ENCODE data around the gene GLIS1.

The GLIS1 gene

GRCh38 chr1:53738205-53739108, 507 bp downstream of the GLIS1 start:
- Histone ChIP-seq H4K20me1 (ENCODE audit: insufficient read depth, low read length, poor library complexity, severe bottlenecking) (no peaks in the 10 kb centered on the region), H3F3A (ENCODE audit: low read depth) (no peaks in the 10 kb centered on the region), H3K9me3 (ENCODE audit: insufficient read depth, low read depth, low read length) (no peaks in the 10 kb centered on the region), H3K9me2 (replicated peaks; ENCODE audit: low read depth, low read length) (no peaks in the 10 kb centered on the region), H3K4me2 (ENCODE audit: low read depth, low read length, poor library complexity, severe bottlenecking) (no peak overlapping the region), H2AFZ (ENCODE audit: low read length) (no peak overlapping the region), H3K4me3 (ENCODE audit: low read length, poor library complexity, severe bottlenecking) (no peak overlapping the region), H3K79me2 (ENCODE audit: insufficient read depth, low read length) (no peaks in the 10 kb centered on the region), H3K9ac (ENCODE audit: low read depth, low read length, poor library complexity, severe bottlenecking) (no peak overlapping the region), H3K27me3 (ENCODE audit: insufficient read depth, low read length, poor library complexity, severe bottlenecking) (no peaks in the 10 kb centered on the region), H3K36me3 (ENCODE audit: insufficient read depth, low read length) (no peaks in the 10 kb centered on the region), H3K4me1 (ENCODE audit: insufficient read depth, low read length, poor library complexity, severe bottlenecking) (no peaks in the 10 kb centered on the region)
- TF ChIP-seq EZH2phosphoT487 (IDR thresholded peaks at IDR 0.05; ENCODE audit: borderline replicate concordance) (no peak), CTCF (conservative IDR thresholded peaks at IDR 0.05; ENCODE audit: low read length) (no peak)

GRCh38 chr1:53737648-53738204, 1.2 kb downstream of the GLIS1 start:
- no peaks in the 10 kb centered on the region for H3K79me2 ChIP-seq (ENCODE audit: insufficient read depth, low read length)
- H3K36me3 ChIP-seq (ENCODE audit: insufficient read depth, low read length) = no peaks in the 10 kb centered on the region
- no peaks in the 10 kb centered on the region for H4K20me1 ChIP-seq (ENCODE audit: insufficient read depth, low read length, poor library complexity, severe bottlenecking)
- TF ChIP-seq CTCF (conservative IDR thresholded peaks at IDR 0.05; ENCODE audit: low read length) (no peak), EZH2phosphoT487 (IDR thresholded peaks at IDR 0.05; ENCODE audit: borderline replicate concordance) (no peak)
- H2AFZ ChIP-seq (ENCODE audit: low read length) = no peak overlapping the region
- no peaks in the 10 kb centered on the region for H3F3A ChIP-seq (ENCODE audit: low read depth)
- no peak overlapping the region for H3K4me2 ChIP-seq (ENCODE audit: low read depth, low read length, poor library complexity, severe bottlenecking)
- no peak overlapping the region for H3K4me3 ChIP-seq (ENCODE audit: low read length, poor library complexity, severe bottlenecking)
- H3K4me1 ChIP-seq (ENCODE audit: insufficient read depth, low read length, poor library complexity, severe bottlenecking) = no peaks in the 10 kb centered on the region
- no peaks in the 10 kb centered on the region for H3K9me2 ChIP-seq (replicated peaks; ENCODE audit: low read depth, low read length)
- H3K27me3 ChIP-seq (ENCODE audit: insufficient read depth, low read length, poor library complexity, severe bottlenecking) = no peaks in the 10 kb centered on the region
- no peaks in the 10 kb centered on the region for H3K9me3 ChIP-seq (ENCODE audit: insufficient read depth, low read depth, low read length)
- no peak overlapping the region for H3K9ac ChIP-seq (ENCODE audit: low read depth, low read length, poor library complexity, severe bottlenecking)

GRCh38 chr1:53736290-53736689, 2.7 kb downstream of the GLIS1 start:
- Histone ChIP-seq H2AFZ (ENCODE audit: low read length) (no peak overlapping the region), H3K27me3 (ENCODE audit: insufficient read depth, low read length, poor library complexity, severe bottlenecking) (no peaks in the 10 kb centered on the region), H3K4me1 (ENCODE audit: insufficient read depth, low read length, poor library complexity, severe bottlenecking) (peaks cover 9% of the 10 kb centered on the region), H3K9ac (ENCODE audit: low read depth, low read length, poor library complexity, severe bottlenecking) (no peak overlapping the region), H4K20me1 (ENCODE audit: insufficient read depth, low read length, poor library complexity, severe bottlenecking) (no peaks in the 10 kb centered on the region), H3K36me3 (ENCODE audit: insufficient read depth, low read length) (no peaks in the 10 kb centered on the region), H3K4me2 (ENCODE audit: low read depth, low read length, poor library complexity, severe bottlenecking) (no peak overlapping the region), H3K9me3 (ENCODE audit: insufficient read depth, low read depth, low read length) (no peaks in the 10 kb centered on the region), H3K79me2 (ENCODE audit: insufficient read depth, low read length) (no peaks in the 10 kb centered on the region), H3K9me2 (replicated peaks; ENCODE audit: low read depth, low read length) (no peaks in the 10 kb centered on the region), H3K4me3 (ENCODE audit: low read length, poor library complexity, severe bottlenecking) (no peak overlapping the region), H3F3A (ENCODE audit: low read depth) (no peaks in the 10 kb centered on the region)
- TF ChIP-seq EZH2phosphoT487 (IDR thresholded peaks at IDR 0.05; ENCODE audit: borderline replicate concordance) (no peak), CTCF (conservative IDR thresholded peaks at IDR 0.05; ENCODE audit: low read length) (no peak)
